ENCODE data around the gene WBP1. TPM values are rescaled to one million over a fixed set of nuclear protein-coding genes. Genes with fewer than 3 reads are reported as not detected.

WBP1 gene
- total and polyA plus RNA-seq, 10 of the 15 experiments (the other 5 are each of a cell fraction or from before 2014, with no cell fraction given): 4.2 to 76.8 (median 43.8) TPM

- TF ChIP-seq ATF2 (IDR thresholded peaks at IDR 0.05; ENCODE audit: low read length) (no peak), POLR2A (IDR thresholded peaks at IDR 0.05; ENCODE audit: low read depth, low read length) (peak; percentile 68), ZBED1 (IDR thresholded peaks at IDR 0.05; ENCODE audit: borderline replicate concordance) (peak; percentile 47), NFXL1 (IDR thresholded peaks at IDR 0.05; ENCODE audit: borderline replicate concordance) (no peak), NR2C2 (IDR thresholded peaks at IDR 0.05; ENCODE audit: borderline replicate concordance, control insufficient read depth, insufficient read length, low read depth) (no peak), FOS (IDR thresholded peaks at IDR 0.05; ENCODE audit: borderline replicate concordance, extremely low read depth, insufficient read length) (peak; percentile 78), SIX5 (IDR thresholded peaks at IDR 0.05; ENCODE audit: low read depth, low read length, severe bottlenecking) (no peak), RAD51 (IDR thresholded peaks at IDR 0.05) (no peak), NRF1 (conservative IDR thresholded peaks at IDR 0.05; ENCODE audit: low read depth, low read length) (no peak), ZNF274 (IDR thresholded peaks at IDR 0.05; ENCODE audit: insufficient read depth, insufficient read length) (no peak), BMI1 (IDR thresholded peaks at IDR 0.05; ENCODE audit: borderline replicate concordance) (no peak; the same call in 1 of the 2 replicates), CEBPB (IDR thresholded peaks at IDR 0.05; ENCODE audit: borderline replicate concordance in 1 of 2, low read depth in 2 of 2, low read length in 2 of 2) (no peak), POLR2AphosphoS2 (IDR thresholded peaks at IDR 0.05; ENCODE audit: low read depth, low read length) (peak; percentile 83), IKZF1 (conservative IDR thresholded peaks at IDR 0.05) (peak; percentile 77), GABPA (IDR thresholded peaks at IDR 0.05; ENCODE audit: low read depth) (peak; percentile 38; the same call in 1 of the 2 replicates)
- TF ChIP-seq, protein P1, sequence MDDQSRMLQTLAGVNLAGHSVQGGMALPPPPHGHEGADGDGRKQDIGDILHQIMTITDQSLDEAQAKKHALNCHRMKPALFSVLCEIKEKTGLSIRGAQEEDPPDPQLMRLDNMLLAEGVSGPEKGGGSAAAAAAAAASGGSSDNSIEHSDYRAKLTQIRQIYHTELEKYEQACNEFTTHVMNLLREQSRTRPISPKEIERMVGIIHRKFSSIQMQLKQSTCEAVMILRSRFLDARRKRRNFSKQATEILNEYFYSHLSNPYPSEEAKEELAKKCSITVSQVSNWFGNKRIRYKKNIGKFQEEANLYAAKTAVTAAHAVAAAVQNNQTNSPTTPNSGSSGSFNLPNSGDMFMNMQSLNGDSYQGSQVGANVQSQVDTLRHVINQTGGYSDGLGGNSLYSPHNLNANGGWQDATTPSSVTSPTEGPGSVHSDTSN (IDR thresholded peaks at IDR 0.05; ENCODE audit: insufficient replicate concordance, low read depth, low read length): peak; percentile 98
- TF ChIP-seq, protein P2, sequence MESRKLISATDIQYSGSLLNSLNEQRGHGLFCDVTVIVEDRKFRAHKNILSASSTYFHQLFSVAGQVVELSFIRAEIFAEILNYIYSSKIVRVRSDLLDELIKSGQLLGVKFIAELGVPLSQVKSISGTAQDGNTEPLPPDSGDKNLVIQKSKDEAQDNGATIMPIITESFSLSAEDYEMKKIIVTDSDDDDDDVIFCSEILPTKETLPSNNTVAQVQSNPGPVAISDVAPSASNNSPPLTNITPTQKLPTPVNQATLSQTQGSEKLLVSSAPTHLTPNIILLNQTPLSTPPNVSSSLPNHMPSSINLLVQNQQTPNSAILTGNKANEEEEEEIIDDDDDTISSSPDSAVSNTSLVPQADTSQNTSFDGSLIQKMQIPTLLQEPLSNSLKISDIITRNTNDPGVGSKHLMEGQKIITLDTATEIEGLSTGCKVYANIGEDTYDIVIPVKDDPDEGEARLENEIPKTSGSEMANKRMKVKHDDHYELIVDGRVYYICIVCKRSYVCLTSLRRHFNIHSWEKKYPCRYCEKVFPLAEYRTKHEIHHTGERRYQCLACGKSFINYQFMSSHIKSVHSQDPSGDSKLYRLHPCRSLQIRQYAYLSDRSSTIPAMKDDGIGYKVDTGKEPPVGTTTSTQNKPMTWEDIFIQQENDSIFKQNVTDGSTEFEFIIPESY (IDR thresholded peaks at IDR 0.05): no peak
- TF ChIP-seq, protein P3, sequence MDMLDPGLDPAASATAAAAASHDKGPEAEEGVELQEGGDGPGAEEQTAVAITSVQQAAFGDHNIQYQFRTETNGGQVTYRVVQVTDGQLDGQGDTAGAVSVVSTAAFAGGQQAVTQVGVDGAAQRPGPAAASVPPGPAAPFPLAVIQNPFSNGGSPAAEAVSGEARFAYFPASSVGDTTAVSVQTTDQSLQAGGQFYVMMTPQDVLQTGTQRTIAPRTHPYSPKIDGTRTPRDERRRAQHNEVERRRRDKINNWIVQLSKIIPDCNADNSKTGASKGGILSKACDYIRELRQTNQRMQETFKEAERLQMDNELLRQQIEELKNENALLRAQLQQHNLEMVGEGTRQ (IDR thresholded peaks at IDR 0.05; ENCODE audit: borderline replicate concordance, low read depth, low read length): no peak
- TF ChIP-seq, protein P4, sequence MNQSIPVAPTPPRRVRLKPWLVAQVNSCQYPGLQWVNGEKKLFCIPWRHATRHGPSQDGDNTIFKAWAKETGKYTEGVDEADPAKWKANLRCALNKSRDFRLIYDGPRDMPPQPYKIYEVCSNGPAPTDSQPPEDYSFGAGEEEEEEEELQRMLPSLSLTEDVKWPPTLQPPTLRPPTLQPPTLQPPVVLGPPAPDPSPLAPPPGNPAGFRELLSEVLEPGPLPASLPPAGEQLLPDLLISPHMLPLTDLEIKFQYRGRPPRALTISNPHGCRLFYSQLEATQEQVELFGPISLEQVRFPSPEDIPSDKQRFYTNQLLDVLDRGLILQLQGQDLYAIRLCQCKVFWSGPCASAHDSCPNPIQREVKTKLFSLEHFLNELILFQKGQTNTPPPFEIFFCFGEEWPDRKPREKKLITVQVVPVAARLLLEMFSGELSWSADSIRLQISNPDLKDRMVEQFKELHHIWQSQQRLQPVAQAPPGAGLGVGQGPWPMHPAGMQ (IDR thresholded peaks at IDR 0.05; ENCODE audit: borderline replicate concordance): no peak
Observed at GRCh38 chr2:74458132-74458937, at the start of gene WBP1 (continued).
